ENCODE data around the gene EXOC3L2. TPM values are rescaled to one million over a fixed set of nuclear protein-coding genes. Genes with fewer than 3 reads are reported as not detected.
"Not testable (repeated sequence)": the region's sequence is repeated elsewhere in the genome, so short reads cannot be mapped to it uniquely, and the experiment has no call there.

The EXOC3L2 gene
- total RNA-seq, 1 experiment from 2014 or later: 0.17 TPM

GRCh38 chr19:45256836-45257235, 11.6 kb upstream of the EXOC3L2 start:
- DNase-seq (ENCODE audit: low read depth): no peak

GRCh38 chr19:45255611-45256157, 10.5 kb upstream of the EXOC3L2 start:
- DNase-seq (ENCODE audit: low read depth): no peak

- no peak for DNase-seq (ENCODE audit: low read depth)
These were observed 8.9 kb upstream of the EXOC3L2 start for GRCh38 chr19:45254044-45254531.

- DNase-seq (ENCODE audit: low read depth): peak; percentile 41
These were observed 8.3 kb upstream of the EXOC3L2 start for GRCh38 chr19:45253396-45254027.

- DNase-seq (ENCODE audit: low read depth): no peak
These were observed 6.5 kb upstream of the EXOC3L2 start for GRCh38 chr19:45251452-45252354.

- DNase-seq (ENCODE audit: low read depth): peak; percentile 65
These were observed 5.7 kb upstream of the EXOC3L2 start, which contains the start of gene MARK4 for GRCh38 chr19:45250832-45251451. TSS of gene MARK4 (plus strand) at chr19:45251271. CDS start at chr19:45251589, 318 bp downstream.

GRCh38 chr19:45250216-45250831, 5.1 kb upstream of the EXOC3L2 start:
- no peak for DNase-seq (ENCODE audit: low read depth)

GRCh38 chr19:45249261-45250033, 4.2 kb upstream of the EXOC3L2 start:
- no peak for DNase-seq (ENCODE audit: low read depth)

GRCh38 chr19:45247136-45247535, 1.9 kb upstream of the EXOC3L2 start:
- DNase-seq (ENCODE audit: low read depth): no peak

GRCh38 chr19:45245826-45246225, 619 bp upstream of the EXOC3L2 start:
- no peak for DNase-seq (ENCODE audit: low read depth)

- DNase-seq (ENCODE audit: low read depth): no peak
These were observed 943 bp downstream of the EXOC3L2 start for GRCh38 chr19:45244133-45244794.

- no peak for DNase-seq (ENCODE audit: low read depth)
These were observed 2.0 kb downstream of the EXOC3L2 start for GRCh38 chr19:45243144-45243732.

GRCh38 chr19:45238556-45238955, 6.7 kb downstream of the EXOC3L2 start:
- no peak for DNase-seq (ENCODE audit: low read depth)

GRCh38 chr19:45235485-45235884, 9.7 kb downstream of the EXOC3L2 start:
- no peak for DNase-seq (ENCODE audit: low read depth)

GRCh38 chr19:45234089-45234869, 10.9 kb downstream of the EXOC3L2 start:
- DNase-seq (ENCODE audit: low read depth): peak; percentile 31

- no peak for DNase-seq (ENCODE audit: low read depth)
These were observed 13.3 kb downstream of the EXOC3L2 start for GRCh38 chr19:45231891-45232290.

GRCh38 chr19:45229056-45229455, 16.2 kb downstream of the EXOC3L2 start:
- DNase-seq (ENCODE audit: low read depth): not testable (repeated sequence)

GRCh38 chr19:45224645-45225044, 20.6 kb downstream of the EXOC3L2 start:
- DNase-seq (ENCODE audit: low read depth): no peak

GRCh38 chr19:45223879-45224278, 21.3 kb downstream of the EXOC3L2 start:
- DNase-seq (ENCODE audit: low read depth): no peak

Measured in Daoy (cell line).